ENCODE results near the gene RBM23.
"Not testable (repeated sequence)": the region's sequence is repeated elsewhere in the genome, so short reads cannot be mapped to it uniquely, and the experiment has no call there.

Gene RBM23

DNA sequence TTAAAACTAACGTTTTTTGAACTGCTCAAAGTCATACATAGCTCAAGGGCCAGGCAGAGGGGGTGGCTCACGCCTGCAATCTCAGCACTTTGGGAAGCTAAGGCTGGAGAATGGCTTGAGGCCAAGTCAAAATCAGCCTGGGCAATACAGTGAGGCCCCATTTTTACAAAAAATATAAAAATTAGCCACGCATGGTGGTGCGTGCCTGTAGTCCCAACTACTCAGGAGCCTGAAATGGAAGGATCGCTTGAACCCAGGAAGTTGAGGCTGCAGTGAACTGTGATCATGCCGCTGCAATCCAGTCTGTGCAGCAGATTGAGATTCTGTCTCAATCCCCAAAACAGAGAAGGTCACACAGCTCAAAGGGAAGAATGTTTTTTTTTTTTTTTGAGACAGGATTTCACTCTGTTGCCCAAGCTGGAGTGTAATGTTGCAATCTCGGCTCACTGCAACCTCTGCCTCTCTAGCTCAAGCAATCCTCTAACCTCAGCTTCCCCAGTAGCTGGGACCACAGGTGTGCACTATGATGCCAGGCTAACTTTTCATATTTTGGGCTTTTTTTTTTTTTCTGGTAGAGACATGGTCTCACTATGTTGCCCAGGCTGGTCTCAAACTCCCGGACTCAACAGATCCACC lies 2.9 kb downstream of the RBM23 start:
- DNase-seq = no peak

DNA sequence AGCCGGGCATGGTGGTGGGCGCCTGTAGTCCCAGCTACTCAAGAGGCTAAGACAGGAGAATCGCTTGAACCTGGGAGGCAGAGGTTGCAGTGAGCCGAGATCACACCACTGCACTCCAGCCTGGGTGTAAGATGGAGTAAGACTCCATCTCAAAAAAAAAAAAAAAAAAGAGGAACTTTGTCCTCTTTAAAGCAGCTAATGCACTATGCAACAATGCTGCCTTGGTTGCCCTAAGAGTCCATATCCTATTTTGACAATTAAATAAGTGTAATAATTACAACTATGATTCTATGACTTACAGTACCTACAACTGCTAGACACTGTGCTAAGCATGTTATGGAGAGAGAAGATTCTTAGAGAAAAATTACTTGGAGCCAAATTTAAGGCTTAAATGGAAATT lies 4.1 kb downstream of the RBM23 start:
- DNase-seq = not testable (repeated sequence)

GRCh38 chr14:22910916-22911315 lies 8.0 kb downstream of the RBM23 start:
- no peak for DNase-seq

DNA sequence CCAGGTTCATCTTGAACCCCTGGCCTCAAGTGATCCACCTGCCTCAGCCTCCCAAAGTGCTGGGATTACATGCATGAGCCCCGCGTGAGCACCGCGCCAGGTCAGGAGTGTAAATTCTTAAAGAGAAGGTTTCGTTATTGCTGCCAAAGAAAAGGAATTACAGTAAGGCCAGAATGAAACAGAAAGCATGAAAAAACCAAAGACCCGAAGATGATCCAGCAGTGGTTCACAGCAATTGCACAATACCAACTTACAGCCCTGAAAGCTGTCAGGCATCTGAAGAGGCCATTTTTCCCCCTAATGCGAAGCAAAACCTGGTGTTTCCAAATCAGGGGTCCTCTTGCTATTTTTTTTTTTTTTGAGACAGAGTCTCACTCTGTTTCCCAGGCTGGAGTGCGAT lies 10.3 kb downstream of the RBM23 start:
- DNase-seq = no peak

DNA sequence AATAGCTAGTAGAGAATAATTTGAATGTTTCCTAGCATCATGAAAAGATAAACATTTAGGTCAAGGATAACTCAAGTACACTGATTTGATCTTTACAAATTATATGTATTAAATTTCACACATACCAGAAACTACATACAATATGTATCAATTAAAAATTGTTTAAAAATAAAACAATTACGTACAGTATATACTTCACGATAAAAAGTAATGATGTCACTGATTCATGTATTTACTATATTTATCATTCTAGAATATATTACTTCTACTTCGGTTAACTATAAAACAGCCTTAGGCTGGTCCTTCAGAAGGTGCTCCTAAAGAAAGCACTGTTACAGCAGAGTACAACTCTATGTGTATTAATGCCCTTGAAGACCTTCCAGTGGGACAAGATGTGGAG lies 11.5 kb downstream of the RBM23 start:
- no peak for DNase-seq

- no peak for DNase-seq
Measured at GRCh38 chr14:22906073-22906472, 12.9 kb downstream of the RBM23 start.

GRCh38 chr14:22905627-22906026 lies 13.3 kb downstream of the RBM23 start:
- DNase-seq = no peak

- DNase-seq = no peak
Measured at GRCh38 chr14:22903742-22904087, 15.2 kb downstream of the RBM23 start.

GRCh38 chr14:22901799-22902198 lies 17.1 kb downstream of the RBM23 start:
- no peak for DNase-seq

GRCh38 chr14:22900081-22900799 lies 18.7 kb downstream of the RBM23 start:
- DNase-seq = peak in 3 of 4 experiments; percentile 26 to 53 (median 36)

DNA sequence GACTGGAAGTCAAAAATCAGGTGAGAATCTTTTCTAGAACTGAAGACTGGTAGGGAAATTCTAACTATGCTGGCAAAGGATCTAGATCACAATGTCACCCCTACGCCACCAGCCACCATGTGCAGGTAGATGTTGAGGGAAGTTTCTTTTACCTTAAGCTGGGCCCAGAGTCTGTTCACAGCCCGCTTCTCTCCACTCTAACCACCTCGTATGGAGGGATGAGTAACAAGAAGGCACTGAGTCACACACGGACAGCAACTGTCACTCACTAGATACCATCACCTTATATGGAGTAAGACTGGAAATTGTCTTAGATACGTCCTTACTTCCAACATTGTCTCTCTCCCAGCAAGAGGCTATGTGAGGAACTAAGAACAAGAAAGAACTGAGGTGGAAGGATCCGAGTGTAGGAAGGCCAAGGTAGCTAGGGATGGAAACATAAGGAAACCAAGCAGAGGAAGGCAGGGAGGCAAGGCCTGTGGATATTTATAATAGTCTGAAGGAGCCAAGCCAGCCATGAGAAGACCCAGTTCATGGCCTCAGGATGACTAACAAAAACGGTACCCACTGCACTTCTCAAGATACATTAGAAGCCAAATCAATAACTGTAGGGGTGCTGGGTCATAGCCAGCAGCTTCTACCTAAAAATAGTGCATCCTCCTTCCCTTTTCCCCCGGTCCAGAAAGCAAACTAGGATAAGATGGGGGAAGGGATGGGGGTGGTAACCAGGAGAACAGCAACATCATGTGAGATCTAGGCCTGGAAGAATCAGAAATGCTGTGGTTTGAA lies 20.5 kb downstream of the RBM23 start:
- DNase-seq = no peak

DNA sequence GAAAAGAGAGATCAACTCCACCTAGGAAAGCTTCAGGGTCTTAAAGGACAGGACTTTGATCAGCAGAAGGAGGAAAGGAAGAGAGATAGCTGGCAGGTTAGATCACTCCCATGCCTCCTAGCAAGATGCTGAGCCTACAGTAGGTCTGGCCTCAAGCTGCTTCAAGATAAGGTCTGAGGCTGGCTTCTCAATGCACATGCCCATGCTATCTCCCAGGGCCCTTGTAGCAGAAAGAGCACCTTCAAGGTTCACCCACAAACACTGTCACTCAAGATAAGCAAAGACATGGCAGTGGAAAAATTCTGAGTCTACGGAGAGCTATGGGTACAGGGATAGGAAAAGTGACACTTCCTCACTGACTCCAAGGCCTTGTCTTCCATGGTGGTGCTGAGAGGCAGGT lies 21.6 kb downstream of the RBM23 start:
- no peak for DNase-seq

DNA sequence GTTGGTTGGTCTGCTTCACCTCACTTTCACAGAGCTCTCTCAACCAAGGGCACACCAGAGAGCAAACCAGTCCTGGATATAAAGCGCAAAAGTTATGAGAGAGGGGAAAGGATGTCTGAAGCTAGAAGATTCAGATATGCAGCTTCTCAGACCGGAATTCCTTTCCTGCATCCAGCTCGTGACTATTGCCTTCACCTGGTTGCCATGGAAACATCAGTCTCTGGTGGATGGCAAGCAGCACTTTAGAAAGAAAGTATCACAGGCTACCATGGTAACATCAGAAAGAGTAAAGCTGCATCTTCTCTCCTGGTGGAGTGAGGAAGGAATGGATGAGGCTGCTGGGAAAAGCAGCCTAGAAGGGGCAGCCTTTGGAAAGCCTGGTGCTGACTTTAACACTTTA lies 22.2 kb downstream of the RBM23 start:
- no peak for DNase-seq

DNA sequence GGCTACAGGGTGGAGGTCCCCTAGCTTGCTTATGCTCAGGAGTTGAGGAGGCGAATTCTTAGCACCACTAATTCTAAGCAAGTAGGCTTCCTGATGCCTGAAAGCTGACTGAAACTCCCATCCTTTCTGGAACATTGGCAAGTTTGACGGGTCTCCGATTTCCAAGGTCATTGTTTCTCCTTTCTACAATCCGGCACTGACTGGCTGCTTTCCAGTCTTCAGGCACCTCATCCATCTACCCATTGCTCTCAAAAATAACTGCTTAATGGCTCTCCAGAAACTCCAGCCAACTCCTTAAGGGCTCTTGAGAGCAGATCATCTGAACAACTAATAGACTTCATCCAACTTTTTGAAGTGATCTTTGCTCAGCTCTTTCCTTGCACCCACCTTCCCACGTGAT lies 22.6 kb downstream of the RBM23 start:
- no peak for DNase-seq

DNA sequence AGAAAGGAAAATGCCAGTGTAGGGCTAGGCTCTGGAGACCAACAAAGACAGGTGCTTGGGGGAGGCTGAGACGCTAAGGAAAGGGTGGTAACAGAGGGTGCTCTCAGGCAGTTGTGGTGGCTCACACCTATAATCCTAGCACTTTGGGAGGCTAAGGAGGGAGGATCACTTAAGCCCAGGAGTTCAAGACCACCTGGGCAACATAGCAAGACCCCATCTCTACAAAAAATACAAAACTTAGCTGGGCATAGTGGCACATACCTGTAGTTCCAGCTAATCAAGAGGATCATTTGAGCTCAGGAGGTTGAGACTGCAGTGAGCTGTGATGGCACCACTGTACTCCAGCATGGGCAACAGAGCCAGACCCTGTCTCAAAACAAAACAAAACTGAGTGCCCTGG lies 23.5 kb downstream of the RBM23 start:
- DNase-seq = no peak

- DNase-seq = no peak
Measured at GRCh38 chr14:22893706-22894105, 25.2 kb downstream of the RBM23 start.

GRCh38 chr14:22892488-22892887 lies 26.5 kb downstream of the RBM23 start:
- DNase-seq = no peak

- DNase-seq = no peak
Measured at GRCh38 chr14:22890416-22890815, 28.5 kb downstream of the RBM23 start.

- DNase-seq = no peak
Measured at GRCh38 chr14:22888662-22889061, 30.3 kb downstream of the RBM23 start.

GRCh38 chr14:22887990-22888378 lies 31.0 kb downstream of the RBM23 start:
- DNase-seq = peak in 3 of 4 experiments; percentile 15 to 22 (median 22)

DNA sequence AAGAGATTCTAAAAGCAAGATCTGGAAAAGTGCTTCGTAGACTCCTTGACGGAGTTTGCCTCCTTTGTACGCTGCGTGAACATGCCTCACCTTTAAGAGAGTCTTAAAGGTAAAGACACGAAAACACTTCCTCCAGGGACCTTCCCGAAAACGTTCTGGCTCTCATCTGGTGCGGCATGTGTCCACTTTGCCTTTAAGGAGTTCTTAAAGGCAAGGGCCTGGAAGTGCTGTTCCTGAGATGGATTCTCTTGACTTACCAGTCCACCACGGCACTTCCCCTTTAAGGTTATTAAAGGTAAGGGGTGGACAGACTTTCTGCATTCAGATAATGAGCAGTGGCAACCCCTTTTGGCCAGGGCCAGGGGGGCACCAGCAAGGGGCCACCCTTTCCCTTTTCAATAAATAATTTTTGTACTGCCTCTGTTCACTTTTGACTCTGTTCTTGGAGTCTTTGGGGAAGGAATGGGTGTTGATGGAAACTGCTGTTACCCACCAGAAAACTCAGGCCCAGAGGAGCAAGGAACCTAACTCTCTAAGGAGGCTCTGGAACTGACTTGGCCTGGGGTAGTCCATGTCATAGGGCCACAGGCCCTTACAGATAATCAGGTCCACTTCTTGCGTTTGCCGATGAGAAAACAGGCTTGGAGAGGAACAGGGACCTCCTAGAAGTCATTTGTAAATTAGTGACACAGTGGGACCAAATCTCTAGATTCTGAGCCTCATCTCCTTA lies 31.5 kb downstream of the RBM23 start:
- DNase-seq = peak in 1 of 4 experiments; percentile 41

DNA sequence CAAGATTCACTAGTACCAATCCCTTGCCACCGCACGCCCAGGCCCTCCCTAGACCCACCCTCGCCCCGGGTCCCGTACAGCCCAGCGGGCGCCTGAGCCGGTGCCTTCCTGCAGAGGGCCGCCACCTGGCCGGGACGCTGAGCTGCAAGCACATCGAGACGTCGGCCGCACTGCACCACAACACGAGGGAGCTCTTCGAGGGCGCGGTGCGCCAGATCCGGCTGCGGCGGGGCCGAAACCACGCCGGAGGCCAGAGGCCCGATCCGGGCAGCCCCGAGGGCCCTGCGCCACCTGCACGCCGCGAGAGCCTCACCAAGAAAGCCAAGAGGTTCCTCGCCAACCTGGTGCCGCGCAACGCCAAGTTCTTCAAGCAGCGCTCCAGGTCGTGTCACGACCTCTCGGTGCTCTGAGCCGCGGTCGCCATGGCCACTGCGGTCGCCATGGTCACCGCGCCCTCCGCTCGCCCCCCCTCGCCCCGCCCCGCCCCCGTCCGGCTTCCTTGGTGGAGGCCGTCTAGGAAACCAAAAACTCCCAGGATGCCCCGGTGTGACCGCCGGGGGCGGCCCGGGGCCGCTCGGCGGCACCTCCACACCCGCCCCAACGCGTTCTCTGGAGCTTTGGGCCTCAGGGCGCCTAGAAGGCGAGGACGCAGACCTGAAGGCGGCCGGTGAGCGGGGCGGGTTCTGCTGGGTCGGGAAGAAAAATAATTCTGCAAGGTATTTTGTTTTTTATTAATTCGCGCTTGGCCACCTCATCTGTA lies 32.3 kb downstream of the RBM23 start:
- peak; percentile 49 to 71 (median 63) for DNase-seq

- DNase-seq = no peak
Measured at GRCh38 chr14:22885975-22886374, 33.0 kb downstream of the RBM23 start.
